SU-DHL-6 (cell line): ENCODE results near the gene FAM120B.

Source experiments
- H2AFZ ChIP-seq: fragments of 200-600 bp; sonication (generic); 2 replicates; pipeline ENCODE4 v1.6.1; 2014; ENCODE audit warnings: low read depth, mild to moderate bottlenecking, moderate library complexity, mixed read lengths, antibody characterized with exemption, low read length; ENCODE audit not compliant: severe bottlenecking
- H3F3A ChIP-seq: fragments of 200-600 bp; shearing (Covaris generic); 2 replicates; pipeline ENCODE4 v1.6.0; 2016; ENCODE audit warnings: antibody characterized with exemption, mild to moderate bottlenecking; ENCODE audit not compliant: insufficient read depth
- H3K27ac ChIP-seq: fragments of 200-600 bp; sonication (generic); 2 replicates; pipeline ENCODE4 v1.5.1; 2016; ENCODE audit warnings: low read depth, mild to moderate bottlenecking, low read length, moderate library complexity, mixed read lengths
- H3K27me3 ChIP-seq: fragments of 200-600 bp; sonication (generic), shearing (Covaris generic); 2 replicates; pipeline ENCODE4 v1.6.0; 2014; ENCODE audit warnings: mild to moderate bottlenecking, low read length
- H3K36me3 ChIP-seq: fragments of 200-600 bp; sonication (generic); 2 replicates; pipeline ENCODE4 v1.6.1; 2014; ENCODE audit warnings: mild to moderate bottlenecking, low read length, mixed read lengths
- H3K4me2 ChIP-seq: fragments of 300-600, 200-600 bp; shearing (Covaris generic), sonication (generic); 2 replicates; pipeline ENCODE4 v1.6.0; 2014; ENCODE audit warnings: low read length, low read depth, mild to moderate bottlenecking; ENCODE audit not compliant: poor library complexity, severe bottlenecking
- H3K4me3 ChIP-seq: fragments of 200-600 bp; sonication (generic); 2 replicates; pipeline ENCODE4 v1.5.1; 2014; ENCODE audit warnings: antibody characterized with exemption, low read length, mild to moderate bottlenecking, mixed read lengths; ENCODE audit not compliant: insufficient read depth, poor library complexity, severe bottlenecking
- H3K79me2 ChIP-seq: fragments of 200-600 bp; sonication (generic); 2 replicates; pipeline ENCODE4 v1.6.1; 2014; ENCODE audit warnings: mild to moderate bottlenecking, low read length, moderate library complexity; ENCODE audit not compliant: insufficient read depth
- H3K9ac ChIP-seq: fragments of 200-600 bp; sonication (generic); 2 replicates; pipeline ENCODE4 v1.7.0; 2014; ENCODE audit warnings: mild to moderate bottlenecking, low read length
- H3K9me2 ChIP-seq: fragments of 200-600 bp; sonication (generic); replicated peaks from 2 replicates; pipeline ENCODE4 v1.6.1; 2014; ENCODE audit warnings: low read length; ENCODE audit not compliant: insufficient read depth
- H3K9me3 ChIP-seq: fragments of 200-600 bp; sonication (generic); 2 replicates; pipeline ENCODE4 v1.6.1; 2014; ENCODE audit warnings: low read length, mixed read lengths; ENCODE audit not compliant: insufficient read depth
- H4K20me1 ChIP-seq: fragments of 200-600 bp; sonication (generic); 2 replicates; pipeline ENCODE4 v1.6.1; 2014; ENCODE audit warnings: low read depth, mild to moderate bottlenecking, antibody characterized with exemption, low read length, moderate library complexity, mixed read lengths
- EZH2phosphoT487 ChIP-seq: fragments of 200-600 bp; sonication (generic), shearing (Covaris generic); conservative IDR thresholded peaks from 2 replicates; pipeline ENCODE4 v1.6.1; 2018; ENCODE audit warnings: mild to moderate bottlenecking, antibody characterized with exemption, low read length, moderate library complexity, mixed read lengths
- TF ChIP-seq, protein P1 (sequence below): fragments of 200-600 bp; sonication (generic); IDR thresholded peaks from one replicate; pipeline ENCODE4 v1.5.1; 2017; ENCODE audit warnings: antibody characterized with exemption, mild to moderate bottlenecking, low read length, moderate library complexity; ENCODE audit not compliant: insufficient read depth, poor library complexity, severe bottlenecking

The FAM120B gene

DNA sequence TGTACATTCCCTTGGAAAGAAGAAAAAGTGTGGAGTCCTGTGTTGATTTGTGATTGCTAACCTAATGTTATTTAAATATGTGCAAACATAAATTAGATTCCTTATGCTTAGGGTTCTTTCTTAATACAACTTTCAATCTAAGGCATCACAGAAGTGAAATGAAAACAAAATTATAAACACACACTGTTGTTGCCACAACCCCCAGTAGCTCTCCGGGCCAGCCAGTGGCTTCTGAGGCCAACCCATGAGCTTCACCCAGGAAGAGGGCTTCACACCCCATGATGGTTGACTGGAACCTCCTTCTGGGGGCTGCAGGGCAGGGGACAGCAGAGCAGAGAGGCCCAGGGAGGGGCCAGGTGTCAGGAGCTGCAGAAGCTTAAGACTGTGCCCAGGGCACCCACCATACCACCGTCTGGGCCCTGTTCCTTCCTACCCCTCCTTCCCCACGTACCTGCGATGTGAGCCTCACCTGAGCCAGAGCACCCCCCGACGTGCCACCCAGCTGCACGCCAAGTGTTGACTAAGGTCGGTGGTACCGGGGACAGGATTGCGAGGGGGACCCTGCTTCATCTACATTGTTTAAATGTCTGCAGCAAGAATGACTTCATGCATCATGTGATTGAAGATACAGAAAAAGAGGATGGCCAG is 110.5 kb downstream of the FAM120B start:
- Histone ChIP-seq H3F3A (no peaks in the 10 kb centered on the region), H3K4me3 (no peak overlapping the region), H3K79me2 (no peaks in the 10 kb centered on the region), H3K4me2 (no peak overlapping the region), H3K27me3 (no peaks in the 10 kb centered on the region), H3K9me3 (no peaks in the 10 kb centered on the region), H3K9ac (no peak overlapping the region), H3K9me2 (no peaks in the 10 kb centered on the region), H3K27ac (no peak overlapping the region), H3K36me3 (no peaks in the 10 kb centered on the region), H2AFZ (no peak overlapping the region), H4K20me1 (no peaks in the 10 kb centered on the region)
- TF ChIP-seq EZH2phosphoT487, result no peak
- TF ChIP-seq, protein P1, sequence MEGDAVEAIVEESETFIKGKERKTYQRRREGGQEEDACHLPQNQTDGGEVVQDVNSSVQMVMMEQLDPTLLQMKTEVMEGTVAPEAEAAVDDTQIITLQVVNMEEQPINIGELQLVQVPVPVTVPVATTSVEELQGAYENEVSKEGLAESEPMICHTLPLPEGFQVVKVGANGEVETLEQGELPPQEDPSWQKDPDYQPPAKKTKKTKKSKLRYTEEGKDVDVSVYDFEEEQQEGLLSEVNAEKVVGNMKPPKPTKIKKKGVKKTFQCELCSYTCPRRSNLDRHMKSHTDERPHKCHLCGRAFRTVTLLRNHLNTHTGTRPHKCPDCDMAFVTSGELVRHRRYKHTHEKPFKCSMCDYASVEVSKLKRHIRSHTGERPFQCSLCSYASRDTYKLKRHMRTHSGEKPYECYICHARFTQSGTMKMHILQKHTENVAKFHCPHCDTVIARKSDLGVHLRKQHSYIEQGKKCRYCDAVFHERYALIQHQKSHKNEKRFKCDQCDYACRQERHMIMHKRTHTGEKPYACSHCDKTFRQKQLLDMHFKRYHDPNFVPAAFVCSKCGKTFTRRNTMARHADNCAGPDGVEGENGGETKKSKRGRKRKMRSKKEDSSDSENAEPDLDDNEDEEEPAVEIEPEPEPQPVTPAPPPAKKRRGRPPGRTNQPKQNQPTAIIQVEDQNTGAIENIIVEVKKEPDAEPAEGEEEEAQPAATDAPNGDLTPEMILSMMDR, result no peak

DNA sequence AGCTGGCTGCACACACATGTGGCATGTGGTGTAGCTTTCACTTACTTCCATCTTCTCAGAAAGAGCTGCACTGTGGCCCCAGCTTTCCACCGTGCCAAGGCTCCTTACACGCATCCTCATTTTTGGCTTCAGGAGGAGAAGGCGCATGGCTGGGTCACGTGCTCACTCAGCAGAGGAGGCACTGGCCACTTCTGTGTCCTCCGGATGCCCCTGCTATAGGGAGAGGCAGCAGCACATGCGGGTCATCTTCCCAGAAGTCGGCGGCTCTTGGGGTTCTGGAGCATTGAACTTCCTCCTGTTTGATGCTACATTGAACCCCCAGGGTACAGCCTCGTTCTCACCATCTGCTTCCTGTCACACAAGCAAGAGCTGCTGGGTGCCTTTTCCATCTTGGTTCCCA is 111.3 kb downstream of the FAM120B start:
- Histone ChIP-seq H3K4me2 (no peak overlapping the region), H4K20me1 (no peaks in the 10 kb centered on the region), H3K27ac (no peak overlapping the region), H3K9ac (no peak overlapping the region), H3K4me3 (no peak overlapping the region), H3K79me2 (no peaks in the 10 kb centered on the region), H2AFZ (no peak overlapping the region), H3K36me3 (no peaks in the 10 kb centered on the region), H3K27me3 (no peaks in the 10 kb centered on the region), H3K9me2 (no peaks in the 10 kb centered on the region), H3K9me3 (no peaks in the 10 kb centered on the region), H3F3A (no peaks in the 10 kb centered on the region)
- TF ChIP-seq EZH2phosphoT487, result no peak
- TF ChIP-seq, protein P1, result no peak

GRCh38 chr6:170420283-170420682 is 113.7 kb downstream of the FAM120B start:
- H3K27me3 ChIP-seq, result no peaks in the 10 kb centered on the region
- no peaks in the 10 kb centered on the region for H4K20me1 ChIP-seq
- H3K9me3 ChIP-seq, result no peaks in the 10 kb centered on the region
- H3K9ac ChIP-seq, result no peak overlapping the region
- H3F3A ChIP-seq, result no peaks in the 10 kb centered on the region
- H3K4me2 ChIP-seq, result no peak overlapping the region
- no peaks in the 10 kb centered on the region for H3K36me3 ChIP-seq
- TF ChIP-seq EZH2phosphoT487, result no peak
- TF ChIP-seq, protein P1, result no peak
- H2AFZ ChIP-seq, result no peak overlapping the region
- H3K9me2 ChIP-seq, result no peaks in the 10 kb centered on the region
- H3K79me2 ChIP-seq, result no peaks in the 10 kb centered on the region
- no peak overlapping the region for H3K27ac ChIP-seq
- no peak overlapping the region for H3K4me3 ChIP-seq
